Skin of body (tissue), 2 donors: ENCODE measurements around the gene IDUA. TPM values are rescaled to one million over a fixed set of nuclear protein-coding genes. Genes with fewer than 3 reads are reported as not detected.
"Not testable (repeated sequence)": the region's sequence is repeated elsewhere in the genome, so short reads cannot be mapped to it uniquely, and the experiment has no call there.

ENCODE experiments used
- DNase-seq: peaks from one replicate; lab custom pipeline; 2025; lab: John Stamatoyannopoulos, UW
- total RNA-seq: library from RNA; depleted of rRNA; stranded (reverse); fragments of >200 nt; gene quantifications from one replicate; pipeline ENCODE4 v1.2.3, GENCODE V29; 2014

Gene IDUA
- total RNA-seq, 1 donor from 2014 or later = 6.9 TPM

GRCh38 chr4:999240-999863 lies 12.5 kb downstream of the IDUA start:
- not testable (repeated sequence) for DNase-seq

GRCh38 chr4:999882-1000425 lies 13.1 kb downstream of the IDUA start:
- DNase-seq = no peak

GRCh38 chr4:1000686-1001260 lies 13.9 kb downstream of the IDUA start:
- no peak for DNase-seq

DNA sequence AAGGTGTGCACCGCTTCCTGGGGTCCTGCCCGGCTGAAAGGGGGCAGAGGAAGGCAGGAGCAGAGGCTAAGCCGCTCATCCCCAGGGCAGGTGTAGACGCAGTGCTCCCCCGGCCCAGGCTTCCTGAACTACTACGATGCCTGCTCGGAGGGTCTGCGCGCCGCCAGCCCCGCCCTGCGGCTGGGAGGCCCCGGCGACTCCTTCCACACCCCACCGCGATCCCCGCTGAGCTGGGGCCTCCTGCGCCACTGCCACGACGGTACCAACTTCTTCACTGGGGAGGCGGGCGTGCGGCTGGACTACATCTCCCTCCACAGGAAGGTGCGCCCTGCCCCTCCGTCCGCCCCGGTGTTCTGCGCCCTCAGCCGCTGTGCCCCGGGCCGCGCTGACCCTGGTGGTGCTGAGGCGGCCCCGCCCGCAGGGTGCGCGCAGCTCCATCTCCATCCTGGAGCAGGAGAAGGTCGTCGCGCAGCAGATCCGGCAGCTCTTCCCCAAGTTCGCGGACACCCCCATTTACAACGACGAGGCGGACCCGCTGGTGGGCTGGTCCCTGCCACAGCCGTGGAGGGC lies 14.8 kb downstream of the IDUA start:
- no peak for DNase-seq

GRCh38 chr4:1002131-1002630 lies 15.3 kb downstream of the IDUA start:
- no peak for DNase-seq

GRCh38 chr4:1002631-1003251 lies 15.9 kb downstream of the IDUA start:
- DNase-seq = no peak

GRCh38 chr4:1003271-1004070 lies 16.6 kb downstream of the IDUA start:
- no peak for DNase-seq

- no peak for DNase-seq
Measured at GRCh38 chr4:1004071-1004418, 17.2 kb downstream of the IDUA start.

DNA sequence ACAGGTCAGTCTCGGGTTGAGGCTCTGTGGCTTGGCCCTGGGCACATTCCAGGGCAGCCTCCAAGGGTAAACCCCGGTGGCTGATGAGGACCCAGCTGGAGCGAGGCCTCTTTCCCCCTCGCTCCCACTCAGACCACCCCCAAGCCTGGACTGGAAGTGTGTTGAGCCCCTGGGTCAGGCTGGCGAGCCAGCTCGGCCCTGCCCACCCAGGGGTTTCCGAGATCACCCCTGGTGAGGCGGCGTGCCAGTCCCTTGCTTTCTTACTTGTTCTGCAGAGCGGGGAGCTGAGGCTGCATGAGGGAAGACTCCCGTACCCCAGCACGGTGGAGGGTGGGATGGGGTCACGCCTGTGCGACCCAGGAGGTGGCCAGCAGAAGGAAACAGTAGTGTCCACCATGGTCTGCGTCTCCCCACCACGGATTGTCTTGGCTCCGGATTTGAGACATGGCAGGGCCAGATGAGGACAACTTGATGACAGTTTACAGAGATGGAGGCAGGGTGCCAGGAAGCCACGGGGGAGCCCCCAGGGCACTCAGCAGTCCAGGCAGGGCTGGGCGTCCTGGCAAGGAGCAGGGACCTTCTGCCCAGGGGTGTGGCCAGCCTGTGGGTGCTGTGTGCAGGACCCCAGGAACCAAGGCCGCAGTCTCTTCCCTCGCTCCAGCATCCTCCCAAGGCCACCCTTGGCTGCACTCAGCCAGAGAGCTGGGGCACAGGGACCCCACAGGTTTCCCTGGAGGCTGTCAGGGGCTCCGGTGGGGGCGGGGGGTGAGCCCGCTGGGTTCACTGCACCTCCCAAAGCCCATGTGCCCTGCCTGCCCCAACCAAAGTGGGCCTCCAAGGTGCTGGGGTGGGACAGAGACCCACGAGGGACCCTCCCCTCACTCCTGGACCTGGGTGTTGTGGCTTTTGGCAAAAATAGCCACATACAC lies 18.0 kb downstream of the IDUA start:
- DNase-seq = no peak

GRCh38 chr4:1006856-1007255 lies 20.0 kb downstream of the IDUA start:
- DNase-seq = no peak

DNA sequence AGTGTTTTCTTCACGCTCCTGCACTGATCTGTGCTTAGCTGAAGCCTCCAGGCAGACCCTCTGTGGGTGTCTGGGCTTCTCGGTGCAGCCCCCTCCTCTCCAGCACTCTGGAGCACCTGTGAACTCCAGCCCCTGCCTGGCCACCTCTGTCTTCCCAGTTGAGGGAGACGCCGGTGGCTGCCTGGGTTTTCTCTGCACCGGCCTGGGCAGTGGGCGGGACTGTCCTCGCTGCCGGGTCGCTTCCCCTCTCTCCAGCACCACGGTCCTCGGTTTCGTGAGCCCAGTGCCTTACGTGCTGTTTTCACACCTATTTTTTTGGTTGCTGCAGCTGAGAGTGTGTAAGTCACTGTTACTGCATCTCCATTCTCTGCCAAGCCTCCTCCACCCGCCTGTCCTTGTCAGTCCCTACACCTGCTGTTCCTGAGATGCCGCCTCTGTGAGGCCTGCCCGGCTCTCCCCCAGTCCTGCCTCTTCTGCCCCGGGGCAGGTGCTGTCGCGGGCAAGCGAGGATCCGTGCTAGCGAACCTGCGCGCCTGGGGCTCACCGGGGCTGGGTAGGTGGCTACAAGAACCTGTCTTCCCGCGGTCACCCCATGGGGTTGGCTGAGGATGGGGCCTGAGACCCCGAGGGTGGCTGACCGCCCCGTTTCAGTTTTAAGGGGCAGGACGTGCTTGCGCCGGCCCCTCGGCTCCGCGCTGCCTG lies 22.1 kb downstream of the IDUA start:
- no peak for DNase-seq

- peak; percentile 55 for DNase-seq
Measured at GRCh38 chr4:1009542-1010394, 22.9 kb downstream of the IDUA start.

DNA sequence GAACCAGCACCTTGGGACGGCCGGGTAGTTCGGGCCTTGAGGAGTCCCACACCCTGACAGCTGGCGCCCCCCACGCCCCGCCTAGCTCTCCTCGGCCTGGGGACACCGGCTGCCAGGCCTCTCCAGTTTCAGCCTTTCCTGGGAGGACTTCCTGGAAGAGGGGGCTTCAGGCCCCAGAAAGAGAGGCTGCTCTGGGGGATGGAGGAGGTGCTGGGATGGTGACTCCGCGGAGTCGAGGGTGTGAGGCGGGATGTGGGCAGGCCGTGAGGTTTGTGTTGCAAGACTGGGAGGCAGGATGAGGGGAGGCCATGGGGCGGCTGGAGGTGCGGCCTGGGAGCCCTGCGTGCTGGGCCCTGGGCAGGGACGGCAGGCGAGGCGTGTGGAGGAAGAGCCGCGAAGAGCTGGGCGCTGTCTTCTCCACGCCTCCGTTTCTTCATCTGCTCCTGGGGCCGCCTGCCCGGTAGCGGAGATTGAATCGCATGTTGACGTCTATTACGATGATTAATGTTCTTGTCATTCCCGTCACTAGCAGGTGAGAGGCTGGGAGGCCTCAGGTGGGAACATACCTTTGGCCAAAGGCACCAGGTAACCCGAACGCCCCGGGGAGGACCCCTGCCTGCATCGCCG lies 23.7 kb downstream of the IDUA start:
- peak; percentile 26 for DNase-seq

DNA sequence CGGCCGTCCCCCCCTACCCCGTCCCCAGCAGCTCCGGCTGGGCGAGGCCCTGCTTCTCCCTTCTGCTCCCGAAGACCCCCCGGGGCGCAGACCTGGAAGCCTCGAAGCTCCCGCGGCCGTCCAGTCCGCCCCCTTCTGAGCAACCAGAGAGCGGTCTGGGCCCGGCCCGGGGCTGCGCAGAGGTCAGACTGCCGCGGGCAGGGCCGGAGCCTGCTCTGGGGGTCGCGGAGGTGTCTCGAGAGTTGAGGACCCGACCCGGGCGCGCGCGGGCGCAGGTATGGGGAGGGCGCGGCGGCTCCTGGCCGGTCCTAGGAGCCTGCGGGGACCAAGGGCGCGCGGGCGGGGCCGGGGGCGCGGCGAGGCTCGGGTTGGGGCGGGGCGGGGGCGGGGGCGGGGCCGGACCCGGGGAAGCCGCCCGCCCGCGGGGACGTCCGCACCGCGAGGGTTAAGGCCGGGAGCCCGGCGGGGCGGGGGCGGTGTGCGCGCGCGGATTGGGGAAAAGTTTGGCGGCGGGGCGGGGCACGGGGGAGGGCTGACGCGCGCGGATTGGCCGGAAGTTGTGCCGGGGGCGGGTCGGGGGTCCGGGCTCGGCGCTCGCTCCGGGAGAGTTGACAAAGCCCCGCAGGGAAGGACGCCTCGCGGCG lies 24.3 kb downstream of the IDUA start, which contains the start of gene FGFRL1:
Gene FGFRL1 (plus strand): TSS at position 605 of the 644 bp plus-strand sequence. CDS start 860 bp downstream, outside the sequence.
- peak; percentile 70 for DNase-seq

DNA sequence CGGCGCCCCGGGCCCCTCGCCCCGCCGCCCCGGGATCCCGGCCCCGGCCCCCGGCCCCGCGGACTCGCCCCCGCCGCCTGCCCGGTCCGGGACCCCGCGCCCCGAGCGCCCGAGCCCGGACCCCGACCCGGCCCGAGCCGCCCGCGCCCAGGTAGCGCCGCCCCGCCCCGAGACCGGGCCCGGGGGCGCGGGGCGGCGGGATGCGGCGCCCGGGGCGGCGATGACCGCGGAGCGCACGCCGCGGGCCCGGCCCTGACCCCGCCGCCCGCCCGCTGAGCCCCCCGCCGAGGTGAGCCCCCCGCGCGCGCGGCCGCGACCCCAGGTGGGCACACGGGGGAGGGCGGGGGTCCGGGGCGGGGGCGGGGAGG lies 24.8 kb downstream of the IDUA start:
- DNase-seq = no peak

GRCh38 chr4:1012034-1012739 lies 25.3 kb downstream of the IDUA start:
- no peak for DNase-seq
